HCT116 (cell line): ENCODE results near the gene EHD4. TPM values are rescaled to one million over a fixed set of nuclear protein-coding genes. Genes with fewer than 3 reads are reported as not detected.

Experiments used
- ATAC-seq: fragments of 200-7000 bp; cut with Tn5 transposase; 2 replicates; pipeline ENCODE4 v1.9.1; 2020; ENCODE audit warnings: mild to moderate bottlenecking, moderate library complexity
- BruUV-seq: library from RNA; stranded (reverse); fragments of 400-500 nt; replicated peaks from 2 replicates; lab custom pipeline; 2021; lab: Mats Ljungman, UMichigan
- CTCF ChIA-PET: fragments of 300-600 bp; sonication (Branson Sonifier 250); formaldehyde crosslinking; loops from one replicate; lab custom pipeline; 2021; ENCODE audit warnings: antibody characterized with exemption; lab: Charles Lee
- POLR2A ChIA-PET: fragments of 300-600, 350-600 bp; sonication (Branson Sonifier 250); formaldehyde crosslinking; loops from one replicate; lab custom pipeline; 2021; ENCODE audit warnings: antibody characterized with exemption; lab: Charles Lee
- RAD21 ChIA-PET, 2 experiments: fragments of 300-600 bp; sonication (Branson Sonifier 250); formaldehyde crosslinking; loops; one replicate each; lab custom pipeline; 2023; ENCODE audit warnings: low total read pairs in 2 of 2; ENCODE audit not compliant: uncharacterized antibody in 2 of 2, unreplicated experiment in 2 of 2, low non-redundant PET in 1 of 2; lab: Charles Lee
- DNase-seq: peaks from one replicate; pipeline ENCODE4 v3.0.0-alpha.2; 2010; ENCODE audit warnings: low read depth, low spot score
- H2AFZ ChIP-seq: fragments of 200-600 bp; shearing (Covaris generic), sonication (generic); 2 replicates; pipeline ENCODE4 v1.6.1; 2017; ENCODE audit warnings: low read depth, mixed run types, mixed read lengths, antibody characterized with exemption, low read length; ENCODE audit not compliant: poor library complexity, severe bottlenecking
- H3K27ac ChIP-seq: 2 replicates; pipeline ENCODE4 v1.5.1; 2012; ENCODE audit warnings: low read depth, low read length
- H3K27me3 ChIP-seq: fragments of 200-600 bp; sonication (generic); 2 replicates; pipeline ENCODE4 v1.6.1; 2016; ENCODE audit warnings: mixed run types, low read length, mixed read lengths; ENCODE audit not compliant: insufficient read depth
- H3K36me3 ChIP-seq, 2 experiments: fragments of 200-500 bp in 1 of 2; fragments of 200-600 bp in 1 of 2; sonication (Bioruptor generic) in 1 of 2; sonication (generic) in 1 of 2; 2 replicates each; pipeline versions ENCODE4 v1.5.1 to v1.6.1; 2014 to 2016; ENCODE audit warnings: low read length in 2 of 2, inconsistent platforms in 1 of 2, mixed read lengths in 1 of 2, mixed run types in 1 of 2; ENCODE audit not compliant: insufficient read depth in 2 of 2, control insufficient read depth in 1 of 2
- H3K4me1 ChIP-seq, 2 experiments: fragments of 200-600 bp in 1 of 2; sonication (generic) in 1 of 2; 2 replicates each; pipeline versions ENCODE4 v1.5.1 to v1.6.1; 2012 to 2017; ENCODE audit warnings: low read length in 2 of 2, inconsistent platforms in 1 of 2, mild to moderate bottlenecking in 1 of 2, mixed read lengths in 1 of 2, mixed run types in 1 of 2, moderate library complexity in 1 of 2; ENCODE audit not compliant: insufficient read depth in 2 of 2, control insufficient read depth in 1 of 2
- H3K4me2 ChIP-seq: fragments of 200-600 bp; sonication (generic); 2 replicates; pipeline ENCODE4 v1.6.1; 2017; ENCODE audit warnings: mixed run types, low read length, mixed read lengths
- H3K4me3 ChIP-seq, 2 experiments: fragments of 200-600 bp in 1 of 2; sonication (generic) in 1 of 2; replicated peaks in 1 of 2; 2 replicates each; pipeline ENCODE4 v1.5.1; 2011 to 2016; ENCODE audit warnings: low read length in 2 of 2, control low read depth in 1 of 2, low read depth in 1 of 2, mild to moderate bottlenecking in 1 of 2, mixed read lengths in 1 of 2, mixed run types in 1 of 2
- H3K79me2 ChIP-seq: fragments of 200-600 bp; sonication (generic); 2 replicates; pipeline ENCODE4 v1.6.1; 2017; ENCODE audit warnings: mild to moderate bottlenecking, mixed run types, low read length, moderate library complexity, mixed read lengths; ENCODE audit not compliant: insufficient read depth
- H3K9ac ChIP-seq: fragments of 200-600 bp; sonication (generic); 2 replicates; pipeline ENCODE4 v1.6.1; 2016; ENCODE audit warnings: low read length, mixed read lengths
- H3K9me2 ChIP-seq: fragments of 200-600 bp; sonication (generic), shearing (Covaris generic); 2 replicates; pipeline ENCODE4 v1.6.1; 2017; ENCODE audit warnings: mixed run types, mild to moderate bottlenecking, moderate library complexity; ENCODE audit not compliant: insufficient read depth
- H3K9me3 ChIP-seq, 2 experiments: fragments of 200-500 bp in 1 of 2; fragments of 200-600 bp in 1 of 2; sonication (Bioruptor generic) in 1 of 2; sonication (generic) in 1 of 2; 2 replicates each; pipeline ENCODE4 v1.6.1; 2014 to 2017; ENCODE audit warnings: low read length in 2 of 2, mixed read lengths in 2 of 2, inconsistent platforms in 1 of 2, low read depth in 1 of 2, mild to moderate bottlenecking in 1 of 2, mixed run types in 1 of 2, moderate library complexity in 1 of 2; ENCODE audit not compliant: control insufficient read depth in 1 of 2, insufficient read depth in 1 of 2
- H4K20me1 ChIP-seq: fragments of 200-600 bp; sonication (generic), shearing (Covaris generic); 2 replicates; pipeline ENCODE4 v1.6.1; 2017; ENCODE audit warnings: mixed run types, mild to moderate bottlenecking, moderate library complexity; ENCODE audit not compliant: insufficient read depth
- JUND ChIP-seq: IDR thresholded peaks from 2 replicates; pipeline ENCODE4 v1.6.1; 2012
- POLR2A ChIP-seq: IDR thresholded peaks from 2 replicates; pipeline ENCODE4 v1.7.0; 2011; ENCODE audit warnings: borderline replicate concordance; ENCODE audit not compliant: insufficient read depth, insufficient read length; ENCODE audit errors: extremely low read depth
- POLR2AphosphoS5 ChIP-seq: IDR thresholded peaks from 2 replicates; pipeline ENCODE4 v1.6.1; 2011; ENCODE audit warnings: mild to moderate bottlenecking, low read depth, low read length, moderate library complexity
- SP1 ChIP-seq: IDR thresholded peaks from 2 replicates; pipeline ENCODE4 v1.6.1; 2012; ENCODE audit warnings: low read depth
- SRF ChIP-seq: IDR thresholded peaks from 2 replicates; pipeline ENCODE4 v1.6.1; 2012; ENCODE audit warnings: low read depth
- YY1 ChIP-seq: IDR thresholded peaks from 2 replicates; pipeline ENCODE4 v1.6.1; 2011; ENCODE audit warnings: low read length, low read depth, moderate library complexity, mild to moderate bottlenecking; ENCODE audit not compliant: insufficient replicate concordance; ENCODE audit errors: extremely low read depth
- intact Hi-C: fragments of 100-400 bp; cut with micrococcal nuclease; formaldehyde crosslinking; loops from 2 replicates; pipeline ENCODE4 v1.10.0; 2022
- total RNA-seq: library from RNA; stranded (reverse); gene quantifications from one replicate; pipeline ENCODE4 v1.2.1, GENCODE V29; 2021; ENCODE audit not compliant: unreplicated experiment

EHD4 gene
- total RNA-seq, 1 experiment from 2014 or later: 28.0 TPM

GRCh38 chr15:41939986-41940385 is 32.4 kb downstream of the EHD4 start:
- ATAC-seq (peak; percentile 60), DNase-seq (no peak)
- no peaks in the 10 kb centered on the region for H3K9me2 ChIP-seq
- peak overlapping the region in 1 of 2 experiments; percentile 33; a peak in 2 of 4 replicates for H3K4me3 ChIP-seq
- H3K9me3 ChIP-seq: no peaks in the 10 kb centered on the region; a peak in 1 of 4 replicates
- RAD21 ChIA-PET: interaction anchor here (0.5 to 1.3 kb wide), 2 partner anchors 31 to 361 kb away, joined by 3 to 4 read pairs; no protein-coding TSS in a partner anchor
- peaks cover 0 to 11% of the 10 kb centered on the region in 2 experiments; a peak in 1 of 4 replicates for H3K36me3 ChIP-seq
- POLR2A ChIA-PET: interaction anchor here (1.0 to 1.6 kb wide), 4 partner anchors 8 to 45 kb away, joined by 4 to 7 read pairs (median 6); partner anchors contain the start of gene EHD4
- no peaks in the 10 kb centered on the region for H3K27me3 ChIP-seq
- peak overlapping the region; percentile 50 for H3K9ac ChIP-seq
- H3K79me2 ChIP-seq: peaks cover 52% of the 10 kb centered on the region; the same call in 1 of the 2 replicates
- H4K20me1 ChIP-seq: no peaks in the 10 kb centered on the region
- H3K27ac ChIP-seq: peak overlapping the region; percentile 43
- intact Hi-C loops: loop anchor here (5.0 kb wide), 1 partner anchor 32 kb away; the partner anchor contains the start of gene EHD4
- H3K4me1 ChIP-seq: peaks cover 47 to 95% of the 10 kb centered on the region in 2 experiments
- no peak overlapping the region for H2AFZ ChIP-seq
- H3K4me2 ChIP-seq: peak overlapping the region; percentile 73
- CTCF ChIA-PET: interaction anchor here (0.5 kb wide), 1 partner anchor 21 kb away, joined by 3 read pairs; no protein-coding TSS in a partner anchor
- TF ChIP-seq POLR2AphosphoS5 (no peak), SP1 (peak; percentile 20; the same call in 1 of the 2 replicates), JUND (no peak), POLR2A (no peak)
- BruUV-seq: TSS peak; percentile 9

- H3K27ac ChIP-seq: no peak overlapping the region
- POLR2A ChIA-PET: no interaction called here
- no peak overlapping the region for H3K4me3 ChIP-seq
- ATAC-seq: no peak
- CTCF ChIA-PET: no interaction called here
- no peaks in the 10 kb centered on the region for H3K27me3 ChIP-seq
- peaks cover 50% of the 10 kb centered on the region; the same call in 1 of the 2 replicates for H3K79me2 ChIP-seq
- TF ChIP-seq SP1 (no peak), SRF (no peak), YY1 (no peak)
- TF ChIP-seq, all 23 proteins: peak for 0
- H2AFZ ChIP-seq: no peak overlapping the region
- no peak for DNase-seq
- no peaks in the 10 kb centered on the region for H3K9me2 ChIP-seq
- intact Hi-C loops: loop anchor here (5.0 kb wide), 1 partner anchor 35 kb away; the partner anchor contains the start of gene EHD4
- RAD21 ChIA-PET: no interaction called here
- peaks cover 0 to 5% of the 10 kb centered on the region in 2 experiments; a peak in 1 of 4 replicates for H3K36me3 ChIP-seq
- no peak overlapping the region for H3K4me2 ChIP-seq
- no TSS peak for BruUV-seq
- H4K20me1 ChIP-seq: no peaks in the 10 kb centered on the region
- peaks cover 55 to 95% of the 10 kb centered on the region in 2 experiments for H3K4me1 ChIP-seq
- H3K9me3 ChIP-seq: no peaks in the 10 kb centered on the region; a peak in 1 of 4 replicates
- no peak overlapping the region for H3K9ac ChIP-seq
Measured at GRCh38 chr15:41937568-41937923, 34.8 kb downstream of the EHD4 start.
